Thoracic aorta (tissue), 2 donors: Measurements from ENCODE around the gene SLC9A3. TPM values are rescaled to one million over a fixed set of nuclear protein-coding genes. Genes with fewer than 3 reads are reported as not detected.
A peak's percentile ranks its signal among the peaks of the same experiment; 100 is the strongest.

ENCODE experiments used
- ATAC-seq: fragments of 150-250 bp; one replicate; pipeline ENCODE4 v1.8.0; 2017; ENCODE audit warnings: low read depth; ENCODE audit not compliant: insufficient number of reproducible peaks, low FRiP score
- DNase-seq: peaks from one replicate; pipeline ENCODE4 v3.0.0-alpha.2; 2020; ENCODE audit warnings: low spot score
- H3K27ac ChIP-seq, 2 donors: fragments of 200-600 bp; sonication (generic); 1 replicate in 1 of 2; 2 replicates in 1 of 2; pipeline ENCODE4 v1.5.1; 2016; ENCODE audit warnings: mild to moderate bottlenecking in 2 of 2, moderate library complexity in 2 of 2
- H3K27me3 ChIP-seq: fragments of 200-600 bp; sonication (generic); replicated peaks from 2 replicates; pipeline ENCODE4 v1.6.0; 2016; ENCODE audit warnings: mild to moderate bottlenecking; ENCODE audit not compliant: insufficient read depth
- H3K36me3 ChIP-seq: fragments of 200-600 bp; sonication (generic); one replicate; pipeline ENCODE4 v1.5.1; 2016
- H3K4me1 ChIP-seq, 2 donors: fragments of 200-600 bp; sonication (generic); 1 replicate in 1 of 2; 2 replicates in 1 of 2; pipeline versions ENCODE4 v1.5.1 to v1.6.0; 2016; ENCODE audit warnings: low read depth in 2 of 2, mild to moderate bottlenecking in 1 of 2; ENCODE audit not compliant: control insufficient read depth in 1 of 2
- H3K4me3 ChIP-seq: fragments of 200-600 bp; sonication (generic); 2 replicates; pipeline ENCODE4 v1.5.1; 2016; ENCODE audit warnings: mild to moderate bottlenecking
- H3K9me3 ChIP-seq: fragments of 200-600 bp; sonication (generic); 2 replicates; pipeline ENCODE4 v1.5.1; 2016
- CTCF ChIP-seq: fragments of 200-600 bp; sonication (generic); IDR thresholded peaks from one replicate; pipeline ENCODE4 v1.5.1; 2019; ENCODE audit warnings: antibody characterized with exemption
- total RNA-seq, 2 donors: library from RNA; depleted of rRNA; stranded (reverse); fragments of >200 nt; gene quantifications; one replicate each; pipeline versions ENCODE4 v1.1.0 to v1.2.3, GENCODE V29; 2016

Gene SLC9A3
- total RNA-seq, 2 donors from 2014 or later, result 1.6 to 1.8 TPM

- no peak overlapping the region for H3K4me3 ChIP-seq
- no peaks in the 10 kb centered on the region for H3K36me3 ChIP-seq
- no peaks in the 10 kb centered on the region for H3K27me3 ChIP-seq
- no peaks in the 10 kb centered on the region for H3K9me3 ChIP-seq
- ATAC-seq (no peak), DNase-seq (peak; percentile 0)
- no peaks in the 10 kb centered on the region for H3K4me1 ChIP-seq
- no peak for TF ChIP-seq CTCF
- no peak overlapping the region for H3K27ac ChIP-seq
These were observed 16.8 kb upstream of the SLC9A3 start for GRCh38 chr5:540906-541538.

DNA sequence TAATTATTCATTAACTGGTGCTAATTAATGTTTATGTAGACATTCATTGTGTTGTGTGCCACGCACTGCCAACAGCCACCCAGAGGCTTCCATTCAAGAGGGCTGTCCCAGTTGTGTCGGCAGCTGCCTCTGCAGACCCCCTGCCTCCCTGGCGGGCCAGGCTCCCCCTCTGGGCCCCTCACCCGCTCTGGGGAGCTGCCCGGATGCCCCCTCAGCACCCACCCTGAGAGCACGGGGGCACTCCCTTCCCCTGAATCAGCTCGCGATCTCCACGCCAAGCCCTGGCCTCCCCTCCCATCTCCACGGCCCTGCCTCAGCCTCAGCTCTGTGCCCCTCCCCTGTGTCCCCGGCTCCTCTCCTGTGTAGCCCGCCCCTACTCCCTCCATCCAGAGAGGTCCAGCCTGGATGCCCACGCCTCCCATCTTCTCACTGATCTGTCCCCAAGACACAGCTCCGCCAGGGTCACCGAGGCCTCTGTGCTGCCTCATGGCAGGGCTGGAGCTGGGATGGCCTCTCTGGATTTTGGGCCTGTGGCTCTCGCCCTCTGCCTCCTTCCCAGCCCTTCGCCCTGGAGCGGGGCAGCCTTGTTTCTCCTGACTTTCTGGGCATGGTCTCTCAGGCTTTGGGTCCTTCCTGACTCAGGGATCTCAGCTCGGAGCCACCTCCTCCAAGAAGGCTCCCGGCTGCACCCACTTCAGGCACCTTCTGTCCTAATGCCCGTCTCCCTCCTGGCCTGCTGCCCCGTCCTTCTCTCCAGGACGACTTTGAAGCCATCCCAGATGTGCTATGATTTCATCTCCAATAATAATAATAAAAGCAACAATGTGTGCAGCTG lies 16.0 kb upstream of the SLC9A3 start:
- no peak for TF ChIP-seq CTCF
- H3K27me3 ChIP-seq, result no peaks in the 10 kb centered on the region
- no peak for DNase-seq

DNA sequence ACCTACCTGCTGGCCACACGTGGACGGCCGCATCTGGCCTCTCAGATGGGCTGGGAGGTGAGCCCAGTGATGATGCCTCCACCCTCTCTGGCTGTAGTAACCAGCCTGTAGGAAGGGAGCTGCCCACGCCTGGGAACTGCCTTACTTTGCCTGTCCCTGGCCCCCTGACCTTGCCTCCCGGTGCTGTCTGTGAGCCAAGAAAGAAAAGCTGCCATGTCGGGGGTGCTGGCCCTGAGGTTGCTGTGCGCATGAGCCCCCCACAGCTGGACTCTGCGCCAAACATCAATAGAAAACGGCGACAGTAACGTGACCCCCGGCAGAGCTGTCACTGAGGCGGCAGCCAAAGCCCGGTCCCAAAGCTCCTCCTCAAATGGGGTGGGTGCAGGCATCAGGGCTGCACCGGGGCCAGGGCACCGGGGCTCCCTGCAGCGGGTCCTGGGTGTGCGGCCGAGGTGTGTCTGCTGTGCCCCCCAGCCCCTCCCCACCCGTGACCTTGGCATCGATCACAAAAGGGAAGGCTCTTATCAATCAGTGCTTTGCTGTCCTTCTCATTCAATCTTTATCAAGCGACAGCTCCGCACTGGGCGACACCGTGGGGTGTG lies 15.3 kb upstream of the SLC9A3 start:
- TF ChIP-seq CTCF, result no peak
- Histone ChIP-seq H3K36me3 (no peaks in the 10 kb centered on the region), H3K4me1 (no peaks in the 10 kb centered on the region), H3K27ac (no peak overlapping the region), H3K4me3 (no peak overlapping the region), H3K9me3 (no peaks in the 10 kb centered on the region), H3K27me3 (no peaks in the 10 kb centered on the region)
- DNase-seq, result no peak
- ATAC-seq, result no peak

More for the DNA sequence above, 16.0 kb upstream of the SLC9A3 start:
- Histone ChIP-seq H3K4me3 (no peak overlapping the region), H3K9me3 (no peaks in the 10 kb centered on the region), H3K27ac (no peak overlapping the region), H3K4me1 (no peaks in the 10 kb centered on the region), H3K36me3 (no peaks in the 10 kb centered on the region)
- ATAC-seq, result no peak

DNA sequence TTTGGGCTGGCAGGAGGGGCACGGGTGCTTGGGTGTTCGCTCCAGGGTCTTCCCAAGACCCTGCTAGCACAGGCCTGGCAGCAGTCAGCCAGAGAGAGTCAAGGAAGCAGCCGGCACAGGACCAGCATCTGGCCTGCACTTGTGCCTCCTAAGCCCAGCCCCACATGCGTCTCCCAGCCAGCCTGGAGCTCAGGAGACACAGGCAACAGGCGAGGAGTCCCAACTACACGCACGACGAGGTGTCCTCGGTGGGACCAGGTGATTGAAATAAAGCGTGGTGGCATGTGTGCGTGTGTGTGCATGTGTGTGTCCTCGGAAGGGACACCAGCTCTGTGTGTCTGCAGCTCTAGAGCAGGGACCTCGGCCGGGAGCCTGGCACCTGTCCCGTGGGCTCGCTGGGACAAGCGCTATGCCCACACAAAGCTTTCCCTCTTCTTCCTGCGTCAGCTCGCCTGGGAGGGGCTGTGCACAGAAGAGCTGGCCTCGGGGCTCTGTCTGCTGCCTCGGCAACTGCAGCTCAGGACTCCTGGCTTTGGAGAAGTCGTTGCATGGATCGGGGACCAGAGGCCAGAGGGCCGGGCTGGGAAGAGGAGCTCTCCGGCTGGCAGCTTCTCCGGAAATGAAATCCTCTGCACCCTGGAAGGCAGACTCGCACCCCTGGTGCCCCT lies 14.7 kb upstream of the SLC9A3 start:
- H3K4me3 ChIP-seq, result no peak overlapping the region
- ATAC-seq (no peak), DNase-seq (no peak)
- H3K36me3 ChIP-seq, result no peaks in the 10 kb centered on the region
- TF ChIP-seq CTCF, result no peak
- H3K4me1 ChIP-seq, result no peaks in the 10 kb centered on the region
- H3K9me3 ChIP-seq, result no peaks in the 10 kb centered on the region
- no peaks in the 10 kb centered on the region for H3K27me3 ChIP-seq
- no peak overlapping the region for H3K27ac ChIP-seq
